Measurements from ENCODE around the gene KLK6.

The KLK6 gene

GRCh38 chr19:50910722-50911121 is 58.7 kb downstream of the KLK6 start:
- no peak for DNase-seq (ENCODE audit: low spot score)

GRCh38 chr19:50909240-50910070 is 59.9 kb downstream of the KLK6 start:
- DNase-seq (ENCODE audit: low spot score), result no peak
